CD4-positive, alpha-beta memory T cell (primary cell): ENCODE data around the gene GPR18. TPM values are rescaled to one million over a fixed set of nuclear protein-coding genes. Genes with fewer than 3 reads are reported as not detected.
A peak's percentile ranks its signal among the peaks of the same experiment; 100 is the strongest.

Source experiments
- CTCF ChIA-PET: fragments of 350-600 bp; sonication (Branson Sonifier 250); formaldehyde crosslinking; loops from one replicate; lab custom pipeline; 2021; ENCODE audit warnings: inconsistent platforms; ENCODE audit not compliant: partially characterized antibody; lab: Charles Lee
- POLR2A ChIA-PET: fragments of 350-600 bp; sonication (Branson Sonifier 250); formaldehyde crosslinking; loops from one replicate; lab custom pipeline; 2021; ENCODE audit not compliant: partially characterized antibody; lab: Charles Lee
- DNase-seq, 5 donors: peaks; one replicate each; pipeline versions ENCODE4 v3.0.0 to v3.0.0-alpha.2; 2020 to 2022; ENCODE audit warnings: mixed read lengths in 1 of 5
- H3K27ac ChIP-seq: one replicate; pipeline ENCODE4 v1.7.0; 2013; ENCODE audit warnings: low read depth, low read length
- H3K27me3 ChIP-seq: 2 replicates; pipeline ENCODE4 v1.7.0; 2013; ENCODE audit warnings: mild to moderate bottlenecking, low read length, moderate library complexity; ENCODE audit not compliant: insufficient read depth
- H3K36me3 ChIP-seq: 2 replicates; pipeline ENCODE4 v1.7.0; 2013; ENCODE audit warnings: mild to moderate bottlenecking, low read length, moderate library complexity; ENCODE audit not compliant: insufficient read depth
- H3K4me1 ChIP-seq: 2 replicates; pipeline ENCODE4 v1.7.0; 2013; ENCODE audit warnings: mild to moderate bottlenecking, low read length, moderate library complexity; ENCODE audit not compliant: insufficient read depth
- H3K4me3 ChIP-seq, 2 donors: one replicate each; pipeline ENCODE4 v1.7.0; 2013; ENCODE audit warnings: low read length in 2 of 2, mild to moderate bottlenecking in 1 of 2
- H3K9me3 ChIP-seq, 2 donors: one replicate each; pipeline ENCODE4 v1.7.0; 2013; ENCODE audit warnings: low read length in 2 of 2, control low read depth in 1 of 2; ENCODE audit not compliant: control insufficient read depth in 1 of 2
- H3K27ac Mint-ChIP-seq, 7 donors: one replicate each; pipeline ENCODE4 v1.8.0; 2020 to 2021; ENCODE audit warnings: mixed read lengths in 7 of 7, mild to moderate bottlenecking in 6 of 7, inconsistent platforms in 3 of 7, moderate library complexity in 3 of 7
- H3K27me3 Mint-ChIP-seq, 2 donors: one replicate each; pipeline ENCODE4 v1.8.0; 2020 to 2021; ENCODE audit warnings: mixed read lengths in 2 of 2
- H3K36me3 Mint-ChIP-seq, 2 donors: one replicate each; pipeline ENCODE4 v1.8.0; 2020 to 2021; ENCODE audit warnings: mixed read lengths in 2 of 2, inconsistent platforms in 1 of 2, mild to moderate bottlenecking in 1 of 2
- H3K4me1 Mint-ChIP-seq, 4 donors: one replicate each; pipeline ENCODE4 v1.8.0; 2020 to 2021; ENCODE audit warnings: mixed read lengths in 4 of 4, mild to moderate bottlenecking in 1 of 4
- H3K4me3 Mint-ChIP-seq, 8 donors: one replicate each; pipeline ENCODE4 v1.8.0; 2020 to 2021; ENCODE audit warnings: mixed read lengths in 8 of 8, mild to moderate bottlenecking in 7 of 8, moderate library complexity in 6 of 8, inconsistent platforms in 3 of 8
- H3K9me3 Mint-ChIP-seq, 8 donors: one replicate each; pipeline ENCODE4 v1.8.0; 2020 to 2021; ENCODE audit warnings: mixed read lengths in 8 of 8, mild to moderate bottlenecking in 5 of 8, inconsistent platforms in 3 of 8, moderate library complexity in 1 of 8
- intact Hi-C: fragments of 100-400 bp; cut with micrococcal nuclease; formaldehyde crosslinking; loops from one replicate; pipeline ENCODE4 v1.15.1; 2023
- polyA plus RNA-seq, 2 donors: library from polyadenylated mRNA; unstranded; fragments of 300-500 nt; fragmentation: Illumina TruSeq; gene quantifications; one replicate each; pipeline ENCODE4 v1.2.3, GENCODE V29; 2021
- total RNA-seq, 2 experiments: library from RNA; stranded (reverse); gene quantifications; one replicate each; pipeline ENCODE4 v1.2.3, GENCODE V29; 2021

Gene GPR18
- total and polyA plus RNA-seq, 4 experiments from 2014 or later, result 21.5 to 29.5 (median 22.9) TPM

- H3K27me3 Mint-ChIP-seq, result no peaks in the 10 kb centered on the region
- peaks cover 19 to 58% of the 10 kb centered on the region in 2 donors for H3K36me3 Mint-ChIP-seq
- ChIA-PET POLR2A (interaction anchor here (13.2 kb wide), 1 partner anchor 9 kb away, joined by 251 read pairs; no protein-coding TSS in a partner anchor), CTCF (interaction anchor here (1.4 to 14.9 kb wide), 5 partner anchors 7 to 61 kb away, joined by 3 to 325 read pairs (median 12); no protein-coding TSS in a partner anchor)
- intact Hi-C loops, result no loop called here
- H3K4me3 ChIP-seq, result no peak overlapping the region
- no peaks in the 10 kb centered on the region for H3K27me3 ChIP-seq
- H3K36me3 ChIP-seq, result peaks cover 7% of the 10 kb centered on the region
- no peak for DNase-seq
- H3K27ac ChIP-seq, result no peak overlapping the region
- no peaks in the 10 kb centered on the region for H3K9me3 Mint-ChIP-seq
- H3K27ac Mint-ChIP-seq, result peak overlapping the region in 3 of 7 donors; percentile 70 to 80 (median 70)
- peaks cover 68 to 93% (median 80%) of the 10 kb centered on the region in 4 donors for H3K4me1 Mint-ChIP-seq
- no peaks in the 10 kb centered on the region for H3K9me3 ChIP-seq
- peaks cover 80% of the 10 kb centered on the region for H3K4me1 ChIP-seq
- H3K4me3 Mint-ChIP-seq, result no peak overlapping the region
Observed at GRCh38 chr13:99208185-99208584, 50.0 kb downstream of the GPR18 start.

GRCh38 chr13:99207511-99207910 lies 50.7 kb downstream of the GPR18 start:
- H3K4me1 ChIP-seq, result peaks cover 84% of the 10 kb centered on the region
- no peaks in the 10 kb centered on the region for H3K27me3 Mint-ChIP-seq
- intact Hi-C loops, result no loop called here
- CTCF ChIA-PET, result interaction anchor here (0.9 to 14.9 kb wide), 7 partner anchors 8 to 176 kb away, joined by 3 to 325 read pairs (median 12); no protein-coding TSS in a partner anchor
- H3K36me3 ChIP-seq, result peaks cover 7% of the 10 kb centered on the region
- peaks cover 19 to 56% of the 10 kb centered on the region in 2 donors for H3K36me3 Mint-ChIP-seq
- no peaks in the 10 kb centered on the region for H3K27me3 ChIP-seq
- no peaks in the 10 kb centered on the region for H3K9me3 Mint-ChIP-seq
- POLR2A ChIA-PET, result interaction anchor here (1.7 to 13.2 kb wide), 4 partner anchors 10 to 49 kb away, joined by 4 to 251 read pairs (median 83); partner anchors contain the start of gene GPR18
- DNase-seq, result no peak
- H3K4me3 ChIP-seq, result no peak overlapping the region
- no peak overlapping the region for H3K27ac ChIP-seq
- H3K4me1 Mint-ChIP-seq, result peaks cover 72 to 97% (median 83%) of the 10 kb centered on the region in 4 donors
- H3K27ac Mint-ChIP-seq, result peak overlapping the region in 5 of 7 donors; percentile 68 to 94 (median 86)
- no peaks in the 10 kb centered on the region for H3K9me3 ChIP-seq
- peak overlapping the region in 2 of 8 donors; percentile 40 to 56 for H3K4me3 Mint-ChIP-seq

GRCh38 chr13:99206873-99207272 lies 51.3 kb downstream of the GPR18 start:
- Mint-ChIP-seq H3K4me3 (peak overlapping the region in 7 of 8 donors; percentile 14 to 95 (median 56)), H3K36me3 (peaks cover 17 to 55% of the 10 kb centered on the region in 2 donors), H3K27me3 (no peaks in the 10 kb centered on the region), H3K9me3 (no peaks in the 10 kb centered on the region), H3K4me1 (peaks cover 75 to 96% (median 84%) of the 10 kb centered on the region in 4 donors), H3K27ac (peak overlapping the region; percentile 65 to 94 (median 86))
- H3K4me1 ChIP-seq, result peaks cover 83% of the 10 kb centered on the region
- DNase-seq, result no peak
- peaks cover 7% of the 10 kb centered on the region for H3K36me3 ChIP-seq
- H3K27me3 ChIP-seq, result no peaks in the 10 kb centered on the region
- ChIA-PET CTCF (interaction anchor here (0.9 to 14.9 kb wide), 7 partner anchors 8 to 176 kb away, joined by 3 to 325 read pairs (median 12); no protein-coding TSS in a partner anchor), POLR2A (interaction anchor here (1.7 to 13.2 kb wide), 4 partner anchors 10 to 50 kb away, joined by 4 to 251 read pairs (median 83); partner anchors contain the start of gene GPR18)
- no peak overlapping the region for H3K27ac ChIP-seq
- H3K4me3 ChIP-seq, result no peak overlapping the region
- no peaks in the 10 kb centered on the region for H3K9me3 ChIP-seq
- intact Hi-C loops, result no loop called here

GRCh38 chr13:99206226-99206625 lies 52.0 kb downstream of the GPR18 start:
- Mint-ChIP-seq H3K36me3 (peaks cover 17 to 52% of the 10 kb centered on the region in 2 donors), H3K4me3 (peak overlapping the region in 7 of 8 donors; percentile 82 to 95 (median 87)), H3K9me3 (no peaks in the 10 kb centered on the region), H3K27me3 (no peaks in the 10 kb centered on the region), H3K4me1 (peaks cover 71 to 94% (median 83%) of the 10 kb centered on the region in 4 donors), H3K27ac (peak overlapping the region; percentile 30 to 99 (median 89))
- Histone ChIP-seq H3K36me3 (peaks cover 7% of the 10 kb centered on the region), H3K27me3 (no peaks in the 10 kb centered on the region), H3K4me1 (peaks cover 77% of the 10 kb centered on the region), H3K4me3 (no peak overlapping the region), H3K27ac (no peak overlapping the region), H3K9me3 (no peaks in the 10 kb centered on the region)
- DNase-seq, result no peak
- intact Hi-C loops, result no loop called here
- ChIA-PET CTCF (interaction anchor here (1.0 to 14.9 kb wide), 8 partner anchors 9 to 63 kb away, joined by 3 to 325 read pairs (median 8); no protein-coding TSS in a partner anchor), POLR2A (interaction anchor here (0.9 to 13.2 kb wide), 6 partner anchors 11 to 56 kb away, joined by 3 to 251 read pairs (median 9); partner anchors contain the start of gene GPR18)

GRCh38 chr13:99205621-99206220 lies 52.5 kb downstream of the GPR18 start:
- Histone ChIP-seq H3K4me3 (no peak overlapping the region), H3K27ac (peak overlapping the region; percentile 46), H3K27me3 (no peaks in the 10 kb centered on the region), H3K9me3 (no peaks in the 10 kb centered on the region), H3K4me1 (peaks cover 72% of the 10 kb centered on the region), H3K36me3 (peaks cover 7% of the 10 kb centered on the region)
- H3K4me3 Mint-ChIP-seq, result peak overlapping the region; percentile 37 to 95 (median 86)
- peaks cover 66 to 90% (median 79%) of the 10 kb centered on the region in 4 donors for H3K4me1 Mint-ChIP-seq
- no peaks in the 10 kb centered on the region for H3K27me3 Mint-ChIP-seq
- no peaks in the 10 kb centered on the region for H3K9me3 Mint-ChIP-seq
- intact Hi-C loops, result no loop called here
- H3K27ac Mint-ChIP-seq, result peak overlapping the region; percentile 89 to 99 (median 94)
- ChIA-PET CTCF (interaction anchor here (1.0 to 14.9 kb wide), 7 partner anchors 9 to 64 kb away, joined by 3 to 325 read pairs (median 12); no protein-coding TSS in a partner anchor), POLR2A (interaction anchor here (0.7 to 13.2 kb wide), 8 partner anchors 11 to 129 kb away, joined by 3 to 251 read pairs (median 4); partner anchors contain the start of gene GPR18)
- no peak for DNase-seq
- peaks cover 13 to 48% of the 10 kb centered on the region in 2 donors for H3K36me3 Mint-ChIP-seq

Other genes starting within 250 kb of the GPR18 start
- gene UBAC2, start 57.5 kb downstream of the GPR18 start, total RNA-seq, result 10 to 100 TPM; 88.4 to 89.0 TPM
- gene UBAC2, start 57.5 kb downstream of the GPR18 start, polyA plus RNA-seq, result 100 to 1,000 TPM; 112 to 161 TPM
- gene GPR183, start 49.0 kb upstream of the GPR18 start, total RNA-seq, result 100 to 1,000 TPM; 203 to 204 TPM
- 100 to 1,000 TPM; 563 to 954 TPM for gene GPR183, start 49.0 kb upstream of the GPR18 start, polyA plus RNA-seq
- gene TM9SF2, start 243.1 kb upstream of the GPR18 start, total RNA-seq, result 10 to 100 TPM; 60.0 to 64.2 TPM
- 100 to 1,000 TPM; 102 to 126 TPM for gene TM9SF2, start 243.1 kb upstream of the GPR18 start, polyA plus RNA-seq